ENCODE measurements around the gene RPL27. TPM values are rescaled to one million over a fixed set of nuclear protein-coding genes. Genes with fewer than 3 reads are reported as not detected.

The RPL27 gene
- total RNA-seq (100 to 1,000 TPM; 842 to 909 TPM), polyA plus RNA-seq (ENCODE audit: insufficient read length in 6 of 6) (1,000 to 10,000 TPM; 1,562 to 1,820 (median 1,675) TPM)
- long read RNA-seq, donor 1, transcript RPL27-208 (3 exons, 1,872 nt): minor isoform, 150 of 2,930 reads
- long read RNA-seq, donor 1, transcript RPL27-204 (4 exons, 318 nt): minor isoform, 11 of 2,930 reads
- long read RNA-seq, donor 1, transcript RPL27-206 (4 exons, 730 nt): minor isoform, 1,200 of 2,930 reads
- long read RNA-seq, donor 1, transcript RPL27-201 (5 exons, 505 nt): major isoform, 1,360 of 2,930 reads
- long read RNA-seq, donor 1, partial matches to known transcripts: 199 of 2,930 reads
- long read RNA-seq, donor 1, other reads (novel, unspliced or antisense): 6 of 2,930 reads
- long read RNA-seq, donor 2, transcript RPL27-206 (4 exons, 730 nt): minor isoform, 862 of 2,936 reads
- long read RNA-seq, donor 2, transcript RPL27-204 (4 exons, 318 nt): minor isoform, 11 of 2,936 reads
- long read RNA-seq, donor 2, transcript RPL27-208 (3 exons, 1,872 nt): minor isoform, 290 of 2,936 reads
- long read RNA-seq, donor 2, transcript RPL27-201 (5 exons, 505 nt): major isoform, 1,474 of 2,936 reads
- long read RNA-seq, donor 2, partial matches to known transcripts: 262 of 2,936 reads
- long read RNA-seq, donor 2, other reads (novel, unspliced or antisense): 30 of 2,936 reads
- long read RNA-seq, donor 3, transcript RPL27-201 (5 exons, 505 nt): major isoform, 1,054 of 2,161 reads
- long read RNA-seq, donor 3, transcript RPL27-208 (3 exons, 1,872 nt): minor isoform, 115 of 2,161 reads
- long read RNA-seq, donor 3, transcript RPL27-206 (4 exons, 730 nt): minor isoform, 852 of 2,161 reads
- long read RNA-seq, donor 3, transcript RPL27-204 (4 exons, 318 nt): minor isoform, 6 of 2,161 reads
- long read RNA-seq, donor 3, partial matches to known transcripts: 133 of 2,161 reads
- long read RNA-seq, donor 3, other reads (novel, unspliced or antisense): 0 of 2,161 reads
- long read RNA-seq, donor 4, transcript RPL27-204 (4 exons, 318 nt): minor isoform, 9 of 896 reads
- long read RNA-seq, donor 4, transcript RPL27-208 (3 exons, 1,872 nt): minor isoform, 13 of 896 reads
- long read RNA-seq, donor 4, transcript RPL27-206 (4 exons, 730 nt): minor isoform, 272 of 896 reads
- long read RNA-seq, donor 4, transcript RPL27-201 (5 exons, 505 nt): major isoform, 594 of 896 reads
- long read RNA-seq, donor 4, partial matches to known transcripts: 6 of 896 reads
- long read RNA-seq, donor 4, other reads (novel, unspliced or antisense): 2 of 896 reads
- long read RNA-seq, donor 5, transcript RPL27-201 (5 exons, 505 nt): major isoform, 1,107 of 2,262 reads
- long read RNA-seq, donor 5, transcript RPL27-208 (3 exons, 1,872 nt): minor isoform, 145 of 2,262 reads
- long read RNA-seq, donor 5, transcript RPL27-206 (4 exons, 730 nt): minor isoform, 852 of 2,262 reads
- long read RNA-seq, donor 5, partial matches to known transcripts: 149 of 2,262 reads
- long read RNA-seq, donor 5, other reads (novel, unspliced or antisense): 5 of 2,262 reads
- long read RNA-seq, donor 6, transcript RPL27-201 (5 exons, 505 nt): major isoform, 1,922 of 4,623 reads
- long read RNA-seq, donor 6, transcript RPL27-206 (4 exons, 730 nt): minor isoform, 1,849 of 4,623 reads
- long read RNA-seq, donor 6, transcript RPL27-204 (4 exons, 318 nt): minor isoform, 28 of 4,623 reads
- long read RNA-seq, donor 6, transcript RPL27-208 (3 exons, 1,872 nt): minor isoform, 347 of 4,623 reads
- long read RNA-seq, donor 6, partial matches to known transcripts: 438 of 4,623 reads
- long read RNA-seq, donor 6, other reads (novel, unspliced or antisense): 36 of 4,623 reads
- long read RNA-seq, donor 7, transcript RPL27-206 (4 exons, 730 nt): minor isoform, 436 of 1,149 reads
- long read RNA-seq, donor 7, transcript RPL27-208 (3 exons, 1,872 nt): minor isoform, 60 of 1,149 reads
- long read RNA-seq, donor 7, transcript RPL27-201 (5 exons, 505 nt): major isoform, 563 of 1,149 reads
- long read RNA-seq, donor 7, partial matches to known transcripts: 83 of 1,149 reads
- long read RNA-seq, donor 7, other reads (novel, unspliced or antisense): 0 of 1,149 reads
- long read RNA-seq, donor 8, transcript RPL27-204 (4 exons, 318 nt): minor isoform, 5 of 860 reads
- long read RNA-seq, donor 8, transcript RPL27-201 (5 exons, 505 nt): major isoform, 452 of 860 reads
- long read RNA-seq, donor 8, transcript RPL27-206 (4 exons, 730 nt): minor isoform, 315 of 860 reads
- long read RNA-seq, donor 8, transcript RPL27-208 (3 exons, 1,872 nt): minor isoform, 42 of 860 reads
- long read RNA-seq, donor 8, partial matches to known transcripts: 46 of 860 reads
- long read RNA-seq, donor 8, other reads (novel, unspliced or antisense): 0 of 860 reads
- long read RNA-seq, donor 9, transcript RPL27-206 (4 exons, 730 nt): minor isoform, 5 of 26 reads
- long read RNA-seq, donor 9, transcript RPL27-201 (5 exons, 505 nt): major isoform, 7 of 26 reads
- long read RNA-seq, donor 9, partial matches to known transcripts: 14 of 26 reads
- long read RNA-seq, donor 9, other reads (novel, unspliced or antisense): 0 of 26 reads
- long read RNA-seq, donor 10, transcript RPL27-201 (5 exons, 505 nt): major isoform, 514 of 744 reads
- long read RNA-seq, donor 10, transcript RPL27-206 (4 exons, 730 nt): minor isoform, 219 of 744 reads
- long read RNA-seq, donor 10, partial matches to known transcripts: 1 of 744 reads
- long read RNA-seq, donor 10, other reads (novel, unspliced or antisense): 7 of 744 reads
- long read RNA-seq, donor 11: 0 reads
- long read RNA-seq, donor 12, transcript RPL27-208 (3 exons, 1,872 nt): minor isoform, 62 of 1,456 reads
- long read RNA-seq, donor 12, transcript RPL27-201 (5 exons, 505 nt): major isoform, 700 of 1,456 reads
- long read RNA-seq, donor 12, transcript RPL27-204 (4 exons, 318 nt): minor isoform, 5 of 1,456 reads
- long read RNA-seq, donor 12, transcript RPL27-206 (4 exons, 730 nt): minor isoform, 598 of 1,456 reads
- long read RNA-seq, donor 12, partial matches to known transcripts: 89 of 1,456 reads
- long read RNA-seq, donor 12, other reads (novel, unspliced or antisense): 0 of 1,456 reads

DNA sequence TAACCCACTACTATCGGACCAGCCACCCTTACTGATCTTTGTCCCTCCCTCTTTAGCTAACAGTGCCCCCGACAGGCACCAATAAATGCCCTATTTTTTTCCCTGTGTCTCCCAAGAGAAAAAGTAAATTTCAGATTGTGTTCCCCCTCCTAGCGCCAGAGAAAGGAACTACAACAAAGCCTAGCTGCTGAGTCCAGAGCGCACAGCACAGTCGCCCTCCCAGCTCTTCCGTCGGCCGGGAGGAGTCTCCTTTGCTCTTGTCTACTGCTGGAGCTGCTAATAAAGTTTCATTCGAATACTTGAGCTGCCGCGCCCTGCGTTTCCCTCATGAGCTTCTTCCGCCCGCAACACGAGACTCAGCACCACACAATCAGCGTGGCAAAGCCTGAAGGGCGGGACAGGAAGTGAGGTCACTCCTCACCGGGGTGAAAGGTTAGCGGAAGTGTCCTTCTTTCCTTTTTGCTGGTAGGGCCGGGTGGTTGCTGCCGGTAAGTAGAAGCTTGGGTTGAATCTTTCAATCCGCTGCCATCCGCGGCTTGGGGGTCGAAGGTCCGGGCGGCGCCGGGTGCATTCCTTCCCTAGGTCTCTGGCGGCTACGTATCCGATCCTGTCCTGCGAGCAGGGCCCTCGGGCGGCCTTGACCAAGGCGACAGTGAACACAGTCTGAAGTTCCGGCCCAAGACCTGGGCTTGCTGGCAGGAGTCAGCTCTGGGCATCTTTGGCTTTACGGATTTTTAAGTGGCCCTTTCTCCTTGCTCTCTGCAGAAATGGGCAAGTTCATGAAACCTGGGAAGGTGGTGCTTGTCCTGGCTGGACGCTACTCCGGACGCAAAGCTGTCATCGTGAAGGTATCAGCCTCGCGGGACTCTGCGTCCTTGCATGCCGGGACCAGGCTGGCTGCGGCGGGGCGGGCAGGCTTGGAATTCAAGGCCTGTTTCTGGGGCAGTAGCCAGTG lies at the start of gene RPL27:
RPL27 (plus strand) TSS at position 436 of the 955 bp plus-strand sequence; CDS start at position 768, 332 bp downstream.
- intact Hi-C loops (cut with DNase I): no loop called here
- peaks cover 5 to 55% of the 10 kb centered on the region in 2 donors for H3K36me3 ChIP-seq
- DNase-seq: peak; percentile 94 to 100 (median 100)
- H3K9me3 ChIP-seq: no peaks in the 10 kb centered on the region
- peaks cover 10 to 51% of the 10 kb centered on the region in 2 donors for H3K4me1 ChIP-seq
- peak within 1 kb of the TSS; percentile 69 for H3K4me3 ChIP-seq
- TF ChIP-seq, protein P1, sequence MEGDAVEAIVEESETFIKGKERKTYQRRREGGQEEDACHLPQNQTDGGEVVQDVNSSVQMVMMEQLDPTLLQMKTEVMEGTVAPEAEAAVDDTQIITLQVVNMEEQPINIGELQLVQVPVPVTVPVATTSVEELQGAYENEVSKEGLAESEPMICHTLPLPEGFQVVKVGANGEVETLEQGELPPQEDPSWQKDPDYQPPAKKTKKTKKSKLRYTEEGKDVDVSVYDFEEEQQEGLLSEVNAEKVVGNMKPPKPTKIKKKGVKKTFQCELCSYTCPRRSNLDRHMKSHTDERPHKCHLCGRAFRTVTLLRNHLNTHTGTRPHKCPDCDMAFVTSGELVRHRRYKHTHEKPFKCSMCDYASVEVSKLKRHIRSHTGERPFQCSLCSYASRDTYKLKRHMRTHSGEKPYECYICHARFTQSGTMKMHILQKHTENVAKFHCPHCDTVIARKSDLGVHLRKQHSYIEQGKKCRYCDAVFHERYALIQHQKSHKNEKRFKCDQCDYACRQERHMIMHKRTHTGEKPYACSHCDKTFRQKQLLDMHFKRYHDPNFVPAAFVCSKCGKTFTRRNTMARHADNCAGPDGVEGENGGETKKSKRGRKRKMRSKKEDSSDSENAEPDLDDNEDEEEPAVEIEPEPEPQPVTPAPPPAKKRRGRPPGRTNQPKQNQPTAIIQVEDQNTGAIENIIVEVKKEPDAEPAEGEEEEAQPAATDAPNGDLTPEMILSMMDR (IDR thresholded peaks at IDR 0.05): peak; percentile 76 to 97
- peak within 1 kb of the TSS; percentile 81 to 92 for H3K27ac ChIP-seq
- peak; percentile 96 for ATAC-seq
- H3K27me3 ChIP-seq: no peaks in the 10 kb centered on the region

- no peak overlapping the region for H3K27ac ChIP-seq
- intact Hi-C loops (cut with DNase I): no loop called here
- H3K27me3 ChIP-seq: no peaks in the 10 kb centered on the region
- ATAC-seq: no peak
- peaks cover 0 to 71% of the 10 kb centered on the region in 2 donors for H3K36me3 ChIP-seq
- TF ChIP-seq, protein P1 (IDR thresholded peaks at IDR 0.05): no peak
- H3K9me3 ChIP-seq: no peaks in the 10 kb centered on the region
- no peak for DNase-seq
- H3K4me3 ChIP-seq: no peak overlapping the region
- H3K4me1 ChIP-seq: no peaks in the 10 kb centered on the region
Measured at GRCh38 chr17:42950044-42950783, 48.0 kb upstream of the RPL27 start.

All from left lung (tissue), 14 donors.